ENCODE results near the gene ADARB2.
"Not testable (repeated sequence)": the region's sequence is repeated elsewhere in the genome, so short reads cannot be mapped to it uniquely, and the experiment has no call there.

The ADARB2 gene

GRCh38 chr10:1634239-1634638 is 103.1 kb downstream of the ADARB2 start:
- DNase-seq, result no peak

- DNase-seq, result no peak
Observed at GRCh38 chr10:1633783-1634182, 103.5 kb downstream of the ADARB2 start.

GRCh38 chr10:1632596-1632995 is 104.7 kb downstream of the ADARB2 start:
- DNase-seq, result no peak

- no peak for DNase-seq
Observed at GRCh38 chr10:1632141-1632540, 105.2 kb downstream of the ADARB2 start.

- no peak for DNase-seq
Observed at GRCh38 chr10:1631282-1631681, 106.0 kb downstream of the ADARB2 start.

- DNase-seq, result no peak
Observed at GRCh38 chr10:1630304-1630703, 107.0 kb downstream of the ADARB2 start.

GRCh38 chr10:1629326-1630198 is 107.8 kb downstream of the ADARB2 start:
- no peak for DNase-seq

GRCh38 chr10:1628757-1629156 is 108.6 kb downstream of the ADARB2 start:
- no peak for DNase-seq

- DNase-seq, result no peak
Observed at GRCh38 chr10:1627945-1628344, 109.4 kb downstream of the ADARB2 start.

- no peak for DNase-seq
Observed at GRCh38 chr10:1626835-1627234, 110.5 kb downstream of the ADARB2 start.

GRCh38 chr10:1626410-1626809 is 110.9 kb downstream of the ADARB2 start:
- no peak for DNase-seq

GRCh38 chr10:1625731-1626130 is 111.6 kb downstream of the ADARB2 start:
- DNase-seq, result no peak

GRCh38 chr10:1625079-1625478 is 112.2 kb downstream of the ADARB2 start:
- no peak for DNase-seq

- no peak for DNase-seq
Observed at GRCh38 chr10:1624240-1624639, 113.1 kb downstream of the ADARB2 start.

GRCh38 chr10:1620803-1621202 is 116.5 kb downstream of the ADARB2 start:
- no peak for DNase-seq

- DNase-seq, result not testable (repeated sequence)
Observed at GRCh38 chr10:1617376-1618317, 119.7 kb downstream of the ADARB2 start.

GRCh38 chr10:1616701-1617100 is 120.6 kb downstream of the ADARB2 start:
- DNase-seq, result not testable (repeated sequence)

- DNase-seq, result no peak
Observed at GRCh38 chr10:1615186-1615954, 122.0 kb downstream of the ADARB2 start.

GRCh38 chr10:1613511-1613910 is 123.8 kb downstream of the ADARB2 start:
- DNase-seq, result no peak

GRCh38 chr10:1612908-1613307 is 124.4 kb downstream of the ADARB2 start:
- DNase-seq, result no peak

- no peak for DNase-seq
Observed at GRCh38 chr10:1611936-1612550, 125.3 kb downstream of the ADARB2 start.

GRCh38 chr10:1610986-1611770 is 126.1 kb downstream of the ADARB2 start:
- DNase-seq, result no peak

Measured in activated T-cell treated with anti-CD3 and anti-CD28 coated beads, Interleukin-2, amount 50 U/mL, for 48 hours (primary cell).